ENCODE results near the gene TFDP2.

GRCh38 chr3:142022381-142022780 lies 127.0 kb downstream of the TFDP2 start:
- no peak for TF ChIP-seq GTF2I (CRISPR knock-in tag; conservative IDR thresholded peaks at IDR 0.05)
- no peak for TF ChIP-seq CTCF (IDR thresholded peaks at IDR 0.05)
- TF ChIP-seq CREB1 (CRISPR knock-in tag; IDR thresholded peaks at IDR 0.05), result no peak
- no peak for TF ChIP-seq SP1 (CRISPR knock-in tag; conservative IDR thresholded peaks at IDR 0.05)

All from WTC11 (cell line).